Sigmoid colon (tissue), 7 donors: ENCODE data around the gene SCAMP2. TPM values are rescaled to one million over a fixed set of nuclear protein-coding genes. Genes with fewer than 3 reads are reported as not detected.
A peak's percentile ranks its signal among the peaks of the same experiment; 100 is the strongest.

Experiments
- DNase-seq: peaks from one replicate; pipeline ENCODE4 v3.0.0-alpha.2; 2019
- H3K27ac ChIP-seq, 4 donors: fragments of 200-600 bp; sonication (generic); one replicate each; pipeline ENCODE4 v1.5.1; 2016 to 2019; ENCODE audit warnings: mild to moderate bottlenecking in 1 of 4
- H3K27me3 ChIP-seq, 3 donors: fragments of 200-600 bp; sonication (generic); one replicate each; pipeline ENCODE4 v1.5.1; 2019; ENCODE audit warnings: mild to moderate bottlenecking in 1 of 3
- H3K36me3 ChIP-seq, 4 donors: fragments of 200-600 bp; sonication (generic); one replicate each; pipeline ENCODE4 v1.5.1; 2016 to 2019
- H3K4me1 ChIP-seq, 4 donors: fragments of 200-600 bp; sonication (generic); one replicate each; pipeline ENCODE4 v1.5.1; 2017 to 2019
- H3K4me3 ChIP-seq, 4 donors: fragments of 200-600 bp; sonication (generic); one replicate each; pipeline ENCODE4 v1.5.1; 2017 to 2019; ENCODE audit warnings: mild to moderate bottlenecking in 2 of 4, moderate library complexity in 1 of 4
- H3K9me3 ChIP-seq, 4 donors: fragments of 200-600 bp in 3 of 4; sonication (generic) in 3 of 4; one replicate each; pipeline versions ENCODE4 v1.5.1 to v1.6.1; 2013 to 2019
- EP300 ChIP-seq, 4 donors: sonication (generic); formaldehyde crosslinking; IDR thresholded peaks; one replicate each; pipeline ENCODE4 v1.6.1; 2017; ENCODE audit warnings: antibody characterized with exemption in 4 of 4
- POLR2A ChIP-seq, 2 donors: fragments of 450-650 bp; IDR thresholded peaks; one replicate each; pipeline ENCODE4 v1.6.1; 2016; ENCODE audit warnings: antibody characterized with exemption in 2 of 2, mild to moderate bottlenecking in 2 of 2, moderate library complexity in 2 of 2
- POLR2AphosphoS5 ChIP-seq, 4 donors: sonication (generic); formaldehyde crosslinking; IDR thresholded peaks; one replicate each; pipeline ENCODE4 v1.6.1; 2017; ENCODE audit warnings: antibody characterized with exemption in 4 of 4
- WGBS, 2 donors: extraction: QIAGEN DNeasy Blood & Tissue Kit; methylation state at CpG; one replicate each; pipeline ENCODE4 v1.1.7; 2013; 5-methylcytosine and 5-hydroxymethylcytosine counted together
- intact Hi-C: fragments of 100-400 bp; cut with DNase I; formaldehyde crosslinking; loops from one replicate; pipeline ENCODE4 v1.15.1; 2023
- polyA plus RNA-seq, 3 donors: library from polyadenylated mRNA; stranded (reverse); fragments of 200-250 nt; gene quantifications; one replicate each; pipeline ENCODE4 v1.2.3, GENCODE V29; 2013
- total RNA-seq, 4 donors: library from RNA; depleted of rRNA; stranded (reverse); fragments of >200 nt; gene quantifications; one replicate each; pipeline ENCODE4 v1.1.0, GENCODE V29; 2016
- TF ChIP-seq, protein P1 (sequence below), 4 experiments: fragments of 450-650 bp in 3 of 4; fragments of 200-600 bp in 1 of 4; IDR thresholded peaks; one replicate each; pipeline ENCODE4 v1.5.1; 2016 to 2019; ENCODE audit warnings: antibody characterized with exemption in 4 of 4, mild to moderate bottlenecking in 3 of 4, moderate library complexity in 2 of 4
- donor health status: healthy with polysubstance abuse.
- donor health status: Bipolar disorder and iron deficiency.
- donor health status: healthy.

Gene SCAMP2
- total and polyA plus RNA-seq, 7 donors: 27.8 to 131 (median 35.3) TPM

DNA sequence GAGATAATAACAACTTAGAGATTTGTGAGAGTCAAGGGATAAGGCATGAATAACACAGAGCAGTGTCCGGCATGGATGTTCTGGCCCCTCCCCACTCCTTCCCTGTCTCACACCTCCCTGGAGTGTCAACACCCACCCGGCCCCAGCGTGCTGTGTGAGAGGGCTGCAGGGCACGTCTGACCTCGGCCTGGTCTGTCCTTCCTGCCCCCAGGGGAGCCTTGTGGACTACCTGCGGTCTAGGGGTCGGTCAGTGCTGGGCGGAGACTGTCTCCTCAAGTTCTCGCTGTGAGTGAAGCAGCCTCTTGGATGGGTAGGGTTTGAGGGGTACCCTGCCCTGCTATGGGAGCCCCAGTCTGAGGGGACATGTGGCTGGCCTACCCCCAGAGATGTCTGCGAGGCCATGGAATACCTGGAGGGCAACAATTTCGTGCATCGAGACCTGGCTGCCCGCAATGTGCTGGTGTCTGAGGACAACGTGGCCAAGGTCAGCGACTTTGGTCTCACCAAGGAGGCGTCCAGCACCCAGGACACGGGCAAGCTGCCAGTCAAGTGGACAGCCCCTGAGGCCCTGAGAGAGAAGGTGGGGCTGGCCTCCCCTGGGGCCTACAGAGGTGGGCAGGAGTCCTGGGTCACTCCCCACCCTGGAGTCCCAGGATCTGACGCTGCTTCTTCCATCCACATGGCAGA is 71.7 kb downstream of the SCAMP2 start:
- intact Hi-C loops: no loop called here

DNA sequence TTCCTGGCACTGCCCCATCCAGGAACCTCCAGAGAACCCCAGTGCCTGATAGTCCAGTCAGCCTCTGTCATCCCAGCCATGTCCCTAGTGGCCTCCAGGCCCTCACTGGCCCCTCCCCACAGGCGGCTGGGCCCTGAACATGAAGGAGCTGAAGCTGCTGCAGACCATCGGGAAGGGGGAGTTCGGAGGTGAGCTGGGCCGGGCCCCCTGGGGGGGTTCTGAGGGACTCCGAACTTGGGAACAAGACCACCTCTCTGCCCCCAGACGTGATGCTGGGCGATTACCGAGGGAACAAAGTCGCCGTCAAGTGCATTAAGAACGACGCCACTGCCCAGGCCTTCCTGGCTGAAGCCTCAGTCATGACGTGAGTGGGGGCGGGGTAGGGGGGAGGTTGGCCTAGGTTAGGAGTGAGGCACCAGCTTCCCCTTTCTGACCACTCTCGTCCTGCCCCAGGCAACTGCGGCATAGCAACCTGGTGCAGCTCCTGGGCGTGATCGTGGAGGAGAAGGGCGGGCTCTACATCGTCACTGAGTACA is 72.5 kb downstream of the SCAMP2 start:
- H3K36me3 ChIP-seq: peaks cover 0 to 48% (median 9%) of the 10 kb centered on the region in 4 donors
- intact Hi-C loops: loop anchor here (1.0 kb wide), 2 partner anchors 18 to 29 kb away; partner anchors contain the start of gene CSK

More for the DNA sequence above, 71.7 kb downstream of the SCAMP2 start:
- Histone ChIP-seq H3K4me1 (peaks cover 0 to 9% (median 5%) of the 10 kb centered on the region in 4 donors), H3K9me3 (no peaks in the 10 kb centered on the region), H3K36me3 (peaks cover 0 to 48% (median 9%) of the 10 kb centered on the region in 4 donors), H3K27me3 (no peaks in the 10 kb centered on the region), H3K27ac (no peak overlapping the region), H3K4me3 (no peak overlapping the region)
- no peak for DNase-seq
- WGBS, 2 donors: 88 to 90% methylated on average over 18 of the region's 18 CpGs
- no peak for TF ChIP-seq EP300 (IDR thresholded peaks at IDR 0.05)
- TF ChIP-seq, protein P1, sequence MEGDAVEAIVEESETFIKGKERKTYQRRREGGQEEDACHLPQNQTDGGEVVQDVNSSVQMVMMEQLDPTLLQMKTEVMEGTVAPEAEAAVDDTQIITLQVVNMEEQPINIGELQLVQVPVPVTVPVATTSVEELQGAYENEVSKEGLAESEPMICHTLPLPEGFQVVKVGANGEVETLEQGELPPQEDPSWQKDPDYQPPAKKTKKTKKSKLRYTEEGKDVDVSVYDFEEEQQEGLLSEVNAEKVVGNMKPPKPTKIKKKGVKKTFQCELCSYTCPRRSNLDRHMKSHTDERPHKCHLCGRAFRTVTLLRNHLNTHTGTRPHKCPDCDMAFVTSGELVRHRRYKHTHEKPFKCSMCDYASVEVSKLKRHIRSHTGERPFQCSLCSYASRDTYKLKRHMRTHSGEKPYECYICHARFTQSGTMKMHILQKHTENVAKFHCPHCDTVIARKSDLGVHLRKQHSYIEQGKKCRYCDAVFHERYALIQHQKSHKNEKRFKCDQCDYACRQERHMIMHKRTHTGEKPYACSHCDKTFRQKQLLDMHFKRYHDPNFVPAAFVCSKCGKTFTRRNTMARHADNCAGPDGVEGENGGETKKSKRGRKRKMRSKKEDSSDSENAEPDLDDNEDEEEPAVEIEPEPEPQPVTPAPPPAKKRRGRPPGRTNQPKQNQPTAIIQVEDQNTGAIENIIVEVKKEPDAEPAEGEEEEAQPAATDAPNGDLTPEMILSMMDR (IDR thresholded peaks at IDR 0.05): no peak
- TF ChIP-seq POLR2AphosphoS5 (IDR thresholded peaks at IDR 0.05): no peak
- no peak for TF ChIP-seq POLR2A (IDR thresholded peaks at IDR 0.05)

DNA sequence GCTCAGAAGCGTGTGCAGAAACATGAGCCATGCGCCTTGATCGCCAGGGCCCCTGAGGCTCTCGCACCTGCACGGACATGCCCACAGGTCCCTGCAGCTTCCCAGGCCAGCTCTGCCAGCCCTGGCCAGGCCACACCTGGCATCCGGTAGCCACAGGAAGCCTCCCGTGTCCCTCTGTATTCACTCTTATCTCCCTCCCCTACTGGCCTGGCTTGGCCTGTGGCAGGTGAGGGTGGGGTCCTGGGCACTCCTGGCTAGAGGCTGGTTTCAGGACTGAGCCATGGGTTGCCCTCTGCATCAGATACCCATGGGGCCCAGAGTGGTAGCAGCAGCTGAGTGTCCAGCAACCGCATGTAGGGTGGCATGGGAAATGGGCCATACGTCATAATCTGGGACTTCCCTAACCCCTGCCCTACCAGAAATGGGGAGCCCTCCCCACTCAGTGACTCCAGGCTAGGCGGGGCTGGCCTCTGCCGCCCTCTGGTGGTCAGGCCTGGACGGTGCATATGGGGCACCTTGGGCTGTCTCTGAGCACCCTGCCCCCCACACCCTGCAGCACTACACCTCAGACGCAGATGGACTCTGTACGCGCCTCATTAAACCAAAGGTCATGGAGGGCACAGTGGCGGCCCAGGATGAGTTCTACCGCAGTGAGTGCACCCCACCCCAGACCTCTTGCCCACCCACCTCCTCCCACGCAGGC is 73.2 kb downstream of the SCAMP2 start:
- no peaks in the 10 kb centered on the region for H3K9me3 ChIP-seq
- 20 to 38% methylated on average over 18 of the region's 18 CpGs for WGBS, 2 donors
- H3K4me3 ChIP-seq: no peak overlapping the region
- intact Hi-C loops: loop anchor here (1.0 kb wide), 2 partner anchors 18 to 29 kb away; partner anchors contain the start of gene CSK
- H3K4me1 ChIP-seq: peaks cover 0 to 9% (median 5%) of the 10 kb centered on the region in 4 donors
- TF ChIP-seq, protein P1 (IDR thresholded peaks at IDR 0.05): peak; percentile 87 to 99 (median 93)
- TF ChIP-seq POLR2A (IDR thresholded peaks at IDR 0.05): no peak
- TF ChIP-seq EP300 (IDR thresholded peaks at IDR 0.05): no peak
- H3K27me3 ChIP-seq: no peaks in the 10 kb centered on the region
- H3K27ac ChIP-seq: no peak overlapping the region
- peaks cover 0 to 48% (median 9%) of the 10 kb centered on the region in 4 donors for H3K36me3 ChIP-seq
- peak; percentile 80 for DNase-seq

More for the DNA sequence above, 72.5 kb downstream of the SCAMP2 start:
- no peak for DNase-seq
- no peaks in the 10 kb centered on the region for H3K9me3 ChIP-seq
- TF ChIP-seq, protein P1 (IDR thresholded peaks at IDR 0.05): no peak
- TF ChIP-seq POLR2AphosphoS5 (IDR thresholded peaks at IDR 0.05): no peak
- no peak for TF ChIP-seq POLR2A (IDR thresholded peaks at IDR 0.05)
- no peak for TF ChIP-seq EP300 (IDR thresholded peaks at IDR 0.05)
- peaks cover 0 to 9% (median 5%) of the 10 kb centered on the region in 4 donors for H3K4me1 ChIP-seq
- H3K27ac ChIP-seq: no peak overlapping the region
- WGBS, 2 donors: 82 to 88% methylated on average over 20 of the region's 20 CpGs
- no peaks in the 10 kb centered on the region for H3K27me3 ChIP-seq
- H3K4me3 ChIP-seq: no peak overlapping the region

DNA sequence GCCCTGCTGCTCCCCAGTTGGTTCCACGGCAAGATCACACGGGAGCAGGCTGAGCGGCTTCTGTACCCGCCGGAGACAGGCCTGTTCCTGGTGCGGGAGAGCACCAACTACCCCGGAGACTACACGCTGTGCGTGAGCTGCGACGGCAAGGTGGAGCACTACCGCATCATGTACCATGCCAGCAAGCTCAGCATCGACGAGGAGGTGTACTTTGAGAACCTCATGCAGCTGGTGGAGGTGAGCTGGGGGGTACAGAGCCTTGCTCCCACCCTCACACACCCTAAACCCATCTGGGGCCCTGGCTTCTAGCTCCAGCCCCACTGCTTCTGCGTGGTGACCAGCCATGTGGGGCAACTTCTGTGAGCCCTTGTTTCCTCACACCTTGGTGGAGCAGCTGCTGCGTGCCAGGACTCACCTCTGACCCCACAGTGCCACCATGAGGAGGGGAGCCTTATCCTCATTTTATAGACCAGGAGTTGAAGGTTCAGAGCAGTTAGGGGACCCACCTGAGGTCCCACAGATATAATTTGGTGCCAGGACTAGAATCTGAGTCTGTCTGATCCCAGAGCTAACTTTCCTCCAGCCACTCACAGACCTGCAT is 73.8 kb downstream of the SCAMP2 start:
- DNase-seq: peak; percentile 52
- intact Hi-C loops: no loop called here
- H3K36me3 ChIP-seq: peaks cover 0 to 48% (median 9%) of the 10 kb centered on the region in 4 donors
- no peak overlapping the region for H3K27ac ChIP-seq
- H3K4me1 ChIP-seq: peaks cover 0 to 9% (median 5%) of the 10 kb centered on the region in 4 donors
- TF ChIP-seq POLR2A (IDR thresholded peaks at IDR 0.05) (no peak), POLR2AphosphoS5 (IDR thresholded peaks at IDR 0.05) (no peak), EP300 (IDR thresholded peaks at IDR 0.05) (no peak)
- TF ChIP-seq, protein P1 (IDR thresholded peaks at IDR 0.05): no peak
- H3K4me3 ChIP-seq: no peak overlapping the region
- WGBS, 2 donors: 81 to 83% methylated on average over 16 of the region's 16 CpGs
- H3K9me3 ChIP-seq: no peaks in the 10 kb centered on the region
- H3K27me3 ChIP-seq: no peaks in the 10 kb centered on the region
